DMS153 (cell line): ENCODE measurements around the gene INTS14.

Experiments used
- DNase-seq: peaks from one replicate; lab custom pipeline; 2025; lab: John Stamatoyannopoulos, UW

The INTS14 gene

GRCh38 chr15:65530318-65531111 lies 80.4 kb downstream of the INTS14 start, which contains the start of gene HACD3:
Gene HACD3 (plus strand): TSS chr15:65530463. CDS start chr15:65530632, 169 bp downstream.
- peak; percentile 43 for DNase-seq

GRCh38 chr15:65529762-65530317 lies 81.1 kb downstream of the INTS14 start:
- DNase-seq: no peak
